Glomerular endothelial cell (primary cell): Measurements from ENCODE around the gene TEAD1. TPM values are rescaled to one million over a fixed set of nuclear protein-coding genes. Genes with fewer than 3 reads are reported as not detected.

Source experiments
- DNase-seq: peaks from one replicate; pipeline ENCODE4 v3.0.0-alpha.2; 2011; ENCODE audit warnings: low read depth, low spot score; ENCODE audit errors: extremely low read depth
- total RNA-seq: library from RNA; depleted of rRNA; stranded (reverse); fragments of >200 nt; gene quantifications from 2 replicates; pipeline ENCODE4 v1.2.3, GENCODE V29; 2015

Gene TEAD1
- total RNA-seq, 1 donor from 2014 or later: 55.5 TPM

- DNase-seq: no peak
Measured at GRCh38 chr11:12918667-12919066, 244.4 kb downstream of the TEAD1 start.

- DNase-seq: no peak
Measured at GRCh38 chr11:12922418-12922817, 248.2 kb downstream of the TEAD1 start.

- no peak for DNase-seq
Measured at GRCh38 chr11:12922980-12923507, 248.8 kb downstream of the TEAD1 start.

- DNase-seq: no peak
Measured at GRCh38 chr11:12924650-12925049, 250.4 kb downstream of the TEAD1 start.

GRCh38 chr11:12925520-12925919 lies 251.3 kb downstream of the TEAD1 start:
- DNase-seq: no peak

- no peak for DNase-seq
Measured at GRCh38 chr11:12927221-12927620, 253.0 kb downstream of the TEAD1 start.

- no peak for DNase-seq
Measured at GRCh38 chr11:12927886-12928285, 253.7 kb downstream of the TEAD1 start.

GRCh38 chr11:12930850-12931249 lies 256.6 kb downstream of the TEAD1 start:
- no peak for DNase-seq

GRCh38 chr11:12932485-12932884 lies 258.3 kb downstream of the TEAD1 start:
- DNase-seq: no peak

GRCh38 chr11:12936200-12936599 lies 262.0 kb downstream of the TEAD1 start:
- no peak for DNase-seq

- no peak for DNase-seq
Measured at GRCh38 chr11:12938590-12939247, 264.5 kb downstream of the TEAD1 start.

GRCh38 chr11:12941671-12942070 lies 267.4 kb downstream of the TEAD1 start:
- no peak for DNase-seq

GRCh38 chr11:12942157-12942556 lies 267.9 kb downstream of the TEAD1 start:
- no peak for DNase-seq

GRCh38 chr11:12943311-12943710 lies 269.1 kb downstream of the TEAD1 start:
- DNase-seq: no peak

- no peak for DNase-seq
Measured at GRCh38 chr11:12944889-12945288, 270.7 kb downstream of the TEAD1 start.

GRCh38 chr11:12949453-12949852 lies 275.2 kb downstream of the TEAD1 start:
- no peak for DNase-seq

GRCh38 chr11:12950670-12951069 lies 276.4 kb downstream of the TEAD1 start:
- DNase-seq: no peak

- no peak for DNase-seq
Measured at GRCh38 chr11:12951376-12951775, 277.2 kb downstream of the TEAD1 start.

GRCh38 chr11:12952094-12952493 lies 277.9 kb downstream of the TEAD1 start:
- no peak for DNase-seq

GRCh38 chr11:12958986-12959385 lies 284.8 kb downstream of the TEAD1 start:
- no peak for DNase-seq

- no peak for DNase-seq
Measured at GRCh38 chr11:12961615-12962014, 287.4 kb downstream of the TEAD1 start.

GRCh38 chr11:12962306-12962705 lies 288.1 kb downstream of the TEAD1 start:
- DNase-seq: no peak

- DNase-seq: no peak
Measured at GRCh38 chr11:12963051-12963450, 288.8 kb downstream of the TEAD1 start.
